ENCODE results near the gene C1QTNF8.

C1QTNF8 gene

DNA sequence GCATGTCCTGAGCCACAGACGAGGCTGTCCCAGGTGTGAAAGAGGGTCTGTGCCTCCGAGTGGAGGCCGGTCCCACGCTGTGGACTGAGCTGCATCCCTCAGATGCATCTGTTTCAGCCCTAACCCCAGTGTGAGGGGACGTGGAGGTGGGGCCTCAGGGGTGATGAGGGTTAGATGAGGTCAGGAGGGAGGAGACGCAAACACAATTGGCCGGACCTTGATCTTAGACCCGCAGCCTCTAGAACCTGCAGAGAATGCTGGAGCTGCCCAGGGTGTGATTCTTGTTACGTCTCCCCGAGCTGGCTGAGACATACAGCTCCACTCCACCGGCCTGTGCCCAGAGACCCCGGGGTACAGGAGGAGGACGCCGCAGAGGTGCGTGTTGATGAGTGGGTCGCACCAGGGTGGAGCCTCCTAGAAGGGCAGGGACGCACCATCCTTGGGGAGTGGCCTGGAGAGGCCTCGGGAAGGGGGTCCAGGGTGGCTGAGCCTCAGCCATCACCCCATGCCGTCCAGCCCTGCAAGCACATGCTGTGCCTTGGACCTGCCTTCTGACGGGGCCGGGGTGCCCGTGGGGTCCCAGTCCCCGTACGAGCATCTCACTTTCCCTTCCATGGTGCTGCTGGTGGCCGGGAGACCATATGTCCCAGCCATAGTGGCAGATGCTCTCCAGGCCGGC is 16.6 kb upstream of the C1QTNF8 start:
- FAIRE-seq: no peak
- DNase-seq (ENCODE audit: insufficient read length, low spot score): no peak

- FAIRE-seq: no peak
- no peak for DNase-seq (ENCODE audit: insufficient read length, low spot score)
Measured at GRCh38 chr16:1109648-1110047, 13.6 kb upstream of the C1QTNF8 start.

- DNase-seq (ENCODE audit: insufficient read length, low spot score): no peak
- FAIRE-seq: no peak
Measured at GRCh38 chr16:1108299-1109252, 12.5 kb upstream of the C1QTNF8 start.

- FAIRE-seq: no peak
Measured at GRCh38 chr16:1107731-1108130, 11.7 kb upstream of the C1QTNF8 start.

GRCh38 chr16:1107141-1107540 is 11.1 kb upstream of the C1QTNF8 start:
- FAIRE-seq (no peak), DNase-seq (ENCODE audit: insufficient read length, low spot score) (no peak)

More at GRCh38 chr16:1107731-1108130, 11.7 kb upstream of the C1QTNF8 start:
- no peak for DNase-seq (ENCODE audit: insufficient read length, low spot score)

- FAIRE-seq (no peak), DNase-seq (ENCODE audit: insufficient read length, low spot score) (no peak)
Measured at GRCh38 chr16:1106659-1107058, 10.6 kb upstream of the C1QTNF8 start.

- DNase-seq (ENCODE audit: insufficient read length, low spot score) (peak; percentile 90), FAIRE-seq (peak; percentile 76)
Measured at GRCh38 chr16:1105888-1106620, 10.0 kb upstream of the C1QTNF8 start.

- no peak for FAIRE-seq
- DNase-seq (ENCODE audit: insufficient read length, low spot score): no peak
Measured at GRCh38 chr16:1103636-1103980, 7.6 kb upstream of the C1QTNF8 start.

GRCh38 chr16:1102921-1103635 is 7.0 kb upstream of the C1QTNF8 start:
- FAIRE-seq (peak; percentile 95), DNase-seq (ENCODE audit: insufficient read length, low spot score) (peak; percentile 81)

DNA sequence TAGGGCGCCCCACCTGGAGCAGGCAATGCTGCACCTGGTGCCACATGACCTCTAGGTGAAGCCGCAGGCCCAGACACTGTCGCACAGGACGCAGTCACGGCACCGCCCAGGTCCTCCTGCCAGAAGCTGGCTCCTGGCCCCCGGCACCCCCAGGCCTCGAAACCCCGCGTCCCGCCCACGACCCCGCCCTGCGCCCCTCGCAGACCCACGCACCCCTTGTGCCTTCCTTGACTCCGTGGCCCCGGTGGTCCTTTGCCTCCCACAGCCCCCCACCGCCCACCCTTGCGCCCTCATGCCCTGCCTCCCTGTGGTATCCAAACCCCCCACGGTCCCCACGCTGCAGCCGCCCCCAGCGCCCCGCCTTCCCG is 6.3 kb upstream of the C1QTNF8 start:
- FAIRE-seq (peak; percentile 20), DNase-seq (ENCODE audit: insufficient read length, low spot score) (no peak)

DNA sequence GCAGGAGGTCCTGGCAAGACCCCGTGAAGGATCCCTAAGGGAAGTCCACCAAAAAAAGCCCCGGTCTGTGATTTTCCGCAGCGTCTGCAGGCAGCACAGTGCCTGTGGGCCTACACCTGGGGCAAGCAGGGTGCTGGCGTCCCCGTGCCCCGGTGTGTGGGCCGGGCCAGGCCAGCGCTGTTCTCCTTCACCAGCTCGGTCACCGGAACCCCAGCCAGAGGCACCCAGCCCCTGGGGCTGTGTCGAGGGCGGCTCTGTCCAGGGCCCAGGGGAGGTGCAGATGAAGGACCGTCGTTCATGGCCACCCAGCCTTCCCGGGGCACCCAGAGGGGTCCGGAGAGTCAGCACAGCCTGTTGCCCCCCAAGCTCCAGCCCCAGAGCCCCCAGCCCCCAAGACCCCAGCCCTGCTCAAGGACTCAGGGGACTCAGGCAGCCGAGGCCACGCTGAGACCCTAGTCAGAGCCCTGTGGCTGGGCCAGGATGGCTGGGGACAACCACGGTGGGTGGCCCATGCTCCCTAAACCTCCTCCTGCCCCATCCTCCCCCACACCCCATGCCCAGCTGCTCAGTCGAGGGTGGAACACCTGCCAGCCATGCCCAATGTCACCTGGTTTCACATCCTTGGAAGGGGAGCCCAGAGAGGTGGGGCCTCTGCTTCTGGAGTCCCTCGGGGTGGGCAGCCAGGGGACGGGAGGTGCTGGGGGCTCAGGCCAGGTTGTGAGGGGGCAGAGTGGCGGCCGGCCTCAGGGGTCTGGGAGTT is 5.7 kb upstream of the C1QTNF8 start:
- DNase-seq (ENCODE audit: insufficient read length, low spot score) (no peak), FAIRE-seq (no peak)

GRCh38 chr16:1101133-1101532 is 5.1 kb upstream of the C1QTNF8 start:
- no peak for DNase-seq (ENCODE audit: insufficient read length, low spot score)
- no peak for FAIRE-seq

- no peak for DNase-seq (ENCODE audit: insufficient read length, low spot score)
Measured at GRCh38 chr16:1100084-1100800, 4.2 kb upstream of the C1QTNF8 start.

DNA sequence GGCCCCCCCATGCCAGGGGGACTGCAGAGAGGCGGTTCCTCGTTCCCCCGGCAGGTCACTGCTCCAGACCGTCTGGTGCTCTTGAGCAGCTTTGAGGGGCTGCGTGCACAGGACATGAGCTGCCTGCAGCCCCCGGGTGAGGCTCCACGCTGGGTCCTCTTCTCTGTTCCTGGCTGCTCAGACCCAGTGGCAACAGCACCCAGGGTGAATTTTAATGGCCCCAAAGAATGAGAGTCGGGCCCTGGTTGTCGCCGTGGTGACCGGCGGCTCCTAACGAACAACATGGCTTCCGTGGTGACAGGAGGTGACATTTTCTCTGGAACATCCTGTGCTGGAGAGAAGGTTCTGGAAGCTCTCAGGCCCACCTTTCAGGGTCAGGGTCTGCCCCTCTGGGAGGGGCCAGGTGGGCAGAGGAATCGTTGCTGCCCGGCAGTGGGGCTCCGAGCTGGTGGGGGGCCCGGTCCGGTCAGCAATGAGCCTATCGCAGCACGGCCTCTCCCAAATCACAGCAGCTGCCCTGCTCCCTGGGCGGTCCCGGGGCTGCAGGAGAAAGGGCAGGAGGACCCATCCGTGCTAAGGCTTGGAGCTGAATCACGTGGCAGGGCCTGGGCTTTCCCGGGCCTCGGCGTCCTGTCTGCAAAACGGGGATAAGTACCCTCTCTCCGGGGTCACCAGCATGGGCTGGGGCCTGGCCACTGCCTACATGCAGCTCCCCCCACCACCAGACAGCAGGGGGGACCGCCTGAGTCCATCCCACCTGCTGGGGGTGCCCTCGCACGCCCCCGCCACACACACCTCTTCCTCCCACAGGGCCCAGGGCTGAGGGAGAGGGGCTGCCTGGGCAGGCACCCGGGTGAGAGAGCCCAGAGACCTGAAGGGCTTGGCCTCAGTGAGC is 3.4 kb upstream of the C1QTNF8 start:
- DNase-seq (ENCODE audit: insufficient read length, low spot score): no peak
- FAIRE-seq: no peak

More at GRCh38 chr16:1100084-1100800, 4.2 kb upstream of the C1QTNF8 start:
- no peak for FAIRE-seq

DNA sequence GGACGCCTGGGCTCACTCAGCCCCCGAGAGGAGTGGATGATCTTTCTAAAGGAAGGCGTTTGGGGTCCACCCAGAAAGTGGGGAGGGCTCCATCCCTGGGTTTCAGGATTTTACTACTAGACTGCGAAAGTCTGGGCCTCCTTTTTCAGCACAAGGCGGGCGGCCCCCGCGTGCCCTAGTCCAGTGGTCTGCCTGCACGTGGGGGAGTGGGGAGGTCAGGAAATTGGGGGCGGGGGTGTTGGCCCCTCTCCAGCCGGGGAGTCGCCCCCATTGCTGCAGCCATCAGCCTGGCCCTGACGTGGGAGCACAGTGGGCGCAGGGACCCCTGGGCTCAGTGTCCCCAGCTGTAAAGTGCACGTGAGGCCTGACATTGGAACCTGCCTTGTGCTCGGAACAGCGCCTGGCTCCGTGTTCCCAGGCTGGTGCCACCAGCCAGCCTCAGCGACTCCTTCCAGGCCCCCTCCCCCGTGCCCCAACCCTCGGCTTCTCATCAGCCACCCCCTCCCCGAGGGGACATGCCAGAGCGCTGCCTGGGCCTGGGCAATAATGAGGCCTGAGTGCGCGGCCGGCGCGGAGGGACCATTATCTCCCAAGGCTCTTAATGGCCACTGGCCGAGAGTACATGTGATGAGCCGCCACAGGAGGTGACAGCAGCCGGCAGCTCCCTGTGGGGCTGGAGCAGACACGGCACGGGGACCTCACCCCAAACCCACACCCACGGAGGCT is 2.4 kb upstream of the C1QTNF8 start:
- FAIRE-seq: no peak

GRCh38 chr16:1097800-1098199 is 1.8 kb upstream of the C1QTNF8 start:
- FAIRE-seq (no peak), DNase-seq (ENCODE audit: insufficient read length, low spot score) (no peak)

More for the DNA sequence above, 2.4 kb upstream of the C1QTNF8 start:
- DNase-seq (ENCODE audit: insufficient read length, low spot score): no peak

- no peak for FAIRE-seq
- no peak for DNase-seq (ENCODE audit: insufficient read length, low spot score)
Measured at GRCh38 chr16:1097156-1097555, 1.1 kb upstream of the C1QTNF8 start.
